ENCODE data around the gene PBX1. TPM values are rescaled to one million over a fixed set of nuclear protein-coding genes. Genes with fewer than 3 reads are reported as not detected.

PBX1 gene
- total and polyA plus RNA-seq, 10 of the 15 experiments (the other 5 are each of a cell fraction or from before 2014, with no cell fraction given), result 0.05 to 0.28 (median 0.11) TPM; not detected in 5

GRCh38 chr1:164704954-164705353, 146.0 kb downstream of the PBX1 start:
- intact Hi-C loops (cut with micrococcal nuclease; ENCODE audit: unreplicated experiment), result no loop called here
- H3K79me2 ChIP-seq (ENCODE audit: control insufficient read depth, insufficient read depth, low read length), result no peaks in the 10 kb centered on the region
- DNase-seq (ENCODE audit: low read depth, low spot score) (no peak), FAIRE-seq (no peak), ATAC-seq (no peak)
- no peak overlapping the region for H2AFZ ChIP-seq (ENCODE audit: control insufficient read depth, low read depth, low read length)
- H3K9me3 ChIP-seq (replicated peaks; ENCODE audit: control insufficient read depth, insufficient read depth, low read length), result no peaks in the 10 kb centered on the region
- RAD21 ChIA-PET (ENCODE audit: unreplicated experiment), result no interaction called here
- H3K27ac ChIP-seq (ENCODE audit: control insufficient read depth, insufficient read depth), result no peak overlapping the region
- no peak overlapping the region for H3K4me3 ChIP-seq
- no TSS peak for BruUV-seq (replicated peaks)
- CTCF ChIA-PET, result no interaction called here
- no peaks in the 10 kb centered on the region for H3K36me3 ChIP-seq (ENCODE audit: control insufficient read depth in 2 of 2, insufficient read depth in 2 of 2, low read length in 1 of 2)
- POLR2A ChIA-PET, result no interaction called here
- H3K4me1 ChIP-seq (ENCODE audit: control insufficient read depth, insufficient read depth, low read length), result no peaks in the 10 kb centered on the region
- SMC1A ChIA-PET (ENCODE audit: uncharacterized antibody, unreplicated experiment), result interaction anchor here (1.3 kb wide), 1 partner anchor 29 kb away, joined by 5 read pairs; no protein-coding TSS in a partner anchor
- in situ Hi-C loops (cut with MboI), result no loop called here
- 25% methylated on average over 1 of the region's 1 CpG for WGBS (ENCODE audit: insufficient coverage, insufficient replicate concordance, low lambda C conversion rate, missing lambda C conversion rate)
- no peak overlapping the region for H3K4me2 ChIP-seq (ENCODE audit: control insufficient read depth, insufficient read depth)
- no peaks in the 10 kb centered on the region for H4K20me1 ChIP-seq (ENCODE audit: control insufficient read depth, insufficient read depth)
- TF ChIP-seq CBX5 (IDR thresholded peaks at IDR 0.05; ENCODE audit: low read depth) (no peak), SMARCA5 (IDR thresholded peaks at IDR 0.05) (no peak), ZNF687 (IDR thresholded peaks at IDR 0.05) (no peak), ZNF24 (IDR thresholded peaks at IDR 0.05) (no peak), SMC3 (IDR thresholded peaks at IDR 0.05; ENCODE audit: borderline replicate concordance, low read length) (no peak), POLR2AphosphoS5 (IDR thresholded peaks at IDR 0.05; ENCODE audit: low read length) (no peak), EZH2 (IDR thresholded peaks at IDR 0.05; ENCODE audit: borderline replicate concordance, control insufficient read depth, low read depth, low read length) (no peak), NR2F1 (conservative IDR thresholded peaks at IDR 0.05) (no peak), ZNF274 (IDR thresholded peaks at IDR 0.05; ENCODE audit: insufficient read depth, insufficient read length) (no peak), SMAD5 (IDR thresholded peaks at IDR 0.05; ENCODE audit: low read depth) (no peak)
- H3K9ac ChIP-seq (ENCODE audit: control insufficient read depth, insufficient read depth, low read length), result no peak overlapping the region
- H3K27me3 ChIP-seq (replicated peaks in 1 of 2; ENCODE audit: control insufficient read depth in 2 of 2, insufficient read depth in 2 of 2, low read length in 1 of 2), result no peaks in the 10 kb centered on the region
